IMR-90 (cell line): ENCODE data around the gene STMN1. TPM values are rescaled to one million over a fixed set of nuclear protein-coding genes. Genes with fewer than 3 reads are reported as not detected.
A peak's percentile ranks its signal among the peaks of the same experiment; 100 is the strongest.

ENCODE experiments used
- ATAC-seq: fragments of 200-7000 bp; cut with Tn5 transposase; 2 replicates; pipeline ENCODE4 v1.9.1; 2020; ENCODE audit warnings: low read depth, mild to moderate bottlenecking, moderate library complexity
- BruUV-seq: library from RNA; stranded (reverse); fragments of 400-500 nt; replicated peaks from 2 replicates; lab custom pipeline; 2021; lab: Mats Ljungman, UMichigan
- CTCF ChIA-PET: fragments of 300-600 bp; formaldehyde crosslinking; extraction: SDS; loops from one replicate; lab custom pipeline; 2021; ENCODE audit warnings: antibody characterized with exemption; lab: Yijun Ruan, JAX
- POLR2A ChIA-PET: fragments of 300-600 bp; sonication (Branson Sonifier 250); formaldehyde crosslinking; loops from one replicate; lab custom pipeline; 2022; ENCODE audit warnings: antibody characterized with exemption; ENCODE audit not compliant: unreplicated experiment; lab: Charles Lee
- DNase-seq: peaks from one replicate; pipeline ENCODE4 v3.0.0; 2013
- H2AFZ ChIP-seq: replicated peaks from 2 replicates; pipeline ENCODE3; 2013; ENCODE audit warnings: low read length, mild to moderate bottlenecking; ENCODE audit not compliant: poor library complexity
- H2AK5ac ChIP-seq: 2 replicates; pipeline ENCODE4 v1.6.1; 2013; ENCODE audit warnings: low read depth, low read length, inconsistent platforms
- H2AK9ac ChIP-seq: replicated peaks from 2 replicates; pipeline ENCODE3; 2013; ENCODE audit warnings: mild to moderate bottlenecking, low read depth, low read length, moderate library complexity; ENCODE audit not compliant: poor library complexity
- H2BK120ac ChIP-seq: 2 replicates; pipeline ENCODE4 v1.6.1; 2013; ENCODE audit warnings: low read depth, low read length, inconsistent platforms
- H2BK15ac ChIP-seq: 3 replicates; pipeline ENCODE4 v1.6.1; 2013; ENCODE audit warnings: low read depth, low read length, inconsistent platforms
- H2BK20ac ChIP-seq: 2 replicates; pipeline ENCODE4 v1.6.1; 2013; ENCODE audit warnings: low read depth, mild to moderate bottlenecking, inconsistent platforms, low read length, moderate library complexity
- H2BK5ac ChIP-seq: 2 replicates; pipeline ENCODE4 v1.6.1; 2013; ENCODE audit warnings: mild to moderate bottlenecking, low read depth, low read length, inconsistent platforms; ENCODE audit not compliant: poor library complexity, severe bottlenecking
- H3K14ac ChIP-seq: replicated peaks from 2 replicates; pipeline ENCODE4 v1.6.1; 2013; ENCODE audit warnings: low read depth, low read length, inconsistent platforms
- H3K18ac ChIP-seq: 2 replicates; pipeline ENCODE4 v1.6.1; 2013; ENCODE audit warnings: low read depth, low read length, control low read depth
- H3K23ac ChIP-seq: 2 replicates; pipeline ENCODE4 v1.6.1; 2013; ENCODE audit warnings: low read depth, low read length, inconsistent platforms
- H3K27ac ChIP-seq: 2 replicates; pipeline ENCODE4 v1.5.1; 2013; ENCODE audit warnings: mild to moderate bottlenecking, control low read depth, low read length; ENCODE audit not compliant: insufficient read depth
- H3K27me3 ChIP-seq: 2 replicates; pipeline ENCODE4 v1.6.1; 2013; ENCODE audit warnings: low read length; ENCODE audit not compliant: control insufficient read depth, insufficient read depth
- H3K36me3 ChIP-seq: 2 replicates; pipeline ENCODE4 v1.6.1; 2013; ENCODE audit warnings: low read length, mixed read lengths; ENCODE audit not compliant: control insufficient read depth, insufficient read depth
- H3K4ac ChIP-seq: 2 replicates; pipeline ENCODE4 v1.6.1; 2013; ENCODE audit warnings: low read depth, low read length, inconsistent platforms
- H3K4me1 ChIP-seq: 2 replicates; pipeline ENCODE4 v1.6.1; 2013; ENCODE audit warnings: low read length, mixed read lengths; ENCODE audit not compliant: control insufficient read depth, insufficient read depth
- H3K4me2 ChIP-seq: 2 replicates; pipeline ENCODE4 v1.6.1; 2013; ENCODE audit warnings: low read depth, mild to moderate bottlenecking, control low read depth, low read length, moderate library complexity
- H3K4me3 ChIP-seq: 2 replicates; pipeline ENCODE4 v1.5.1; 2013; ENCODE audit warnings: low read depth, mild to moderate bottlenecking, control low read depth, low read length, moderate library complexity; ENCODE audit not compliant: insufficient read depth
- H3K56ac ChIP-seq: 2 replicates; pipeline ENCODE4 v1.6.1; 2013; ENCODE audit warnings: low read length, inconsistent platforms; ENCODE audit not compliant: insufficient read depth; ENCODE audit errors: extremely low read depth
- H3K79me1 ChIP-seq, 2 experiments: 2 replicates each; pipeline ENCODE4 v1.6.1; 2013; ENCODE audit warnings: low read length in 2 of 2, inconsistent platforms in 1 of 2, low read depth in 1 of 2
- H3K9ac ChIP-seq: 2 replicates; pipeline ENCODE4 v1.6.1; 2013; ENCODE audit warnings: low read depth, low read length, control low read depth
- H3K9me1 ChIP-seq: 2 replicates; pipeline ENCODE4 v1.6.1; 2013; ENCODE audit warnings: low read length, inconsistent platforms; ENCODE audit not compliant: insufficient read depth
- H3K9me3 ChIP-seq: 2 replicates; pipeline ENCODE4 v1.6.1; 2013; ENCODE audit warnings: low read length; ENCODE audit not compliant: control insufficient read depth, insufficient read depth
- H4K20me1 ChIP-seq: 2 replicates; pipeline ENCODE4 v1.6.1; 2013; ENCODE audit warnings: low read length, inconsistent platforms; ENCODE audit not compliant: insufficient read depth
- H4K5ac ChIP-seq: 2 replicates; pipeline ENCODE4 v1.6.1; 2013; ENCODE audit warnings: mild to moderate bottlenecking, low read depth, low read length, control low read depth
- H4K8ac ChIP-seq, 2 experiments: 2 replicates each; pipeline ENCODE4 v1.6.1; 2013; ENCODE audit warnings: low read depth in 2 of 2, low read length in 2 of 2, control low read depth in 1 of 2, inconsistent platforms in 1 of 2
- H4K91ac ChIP-seq: 2 replicates; pipeline ENCODE4 v1.6.1; 2013; ENCODE audit warnings: low read depth, low read length, inconsistent platforms; ENCODE audit not compliant: insufficient read depth
- BHLHE40 ChIP-seq: fragments of 150-350 bp; IDR thresholded peaks from 2 replicates; pipeline ENCODE4 v1.6.1; 2016; ENCODE audit warnings: mild to moderate bottlenecking, low read depth, low read length
- CEBPB ChIP-seq: IDR thresholded peaks from 2 replicates; pipeline ENCODE4 v1.6.1; 2012; ENCODE audit warnings: low read depth, low read length, improper control_type of control experiment
- CHD1 ChIP-seq: IDR thresholded peaks from 2 replicates; pipeline ENCODE4 v1.6.1; 2012; ENCODE audit warnings: low read depth, low read length, improper control_type of control experiment
- FOS ChIP-seq: fragments of 150-350 bp; IDR thresholded peaks from 2 replicates; pipeline ENCODE4 v1.6.1; 2016; ENCODE audit warnings: low read depth, low read length
- MAFK ChIP-seq: IDR thresholded peaks from 2 replicates; pipeline ENCODE4 v1.6.1; 2012; ENCODE audit warnings: low read depth, low read length, improper control_type of control experiment
- MAZ ChIP-seq: IDR thresholded peaks from 2 replicates; pipeline ENCODE4 v1.6.1; 2012; ENCODE audit warnings: low read depth, mild to moderate bottlenecking, low read length, improper control_type of control experiment, moderate library complexity, borderline replicate concordance
- MXI1 ChIP-seq: IDR thresholded peaks from 2 replicates; pipeline ENCODE4 v1.6.1; 2012; ENCODE audit warnings: low read depth, mild to moderate bottlenecking, low read length, moderate library complexity, borderline replicate concordance
- RAD21 ChIP-seq: IDR thresholded peaks from 2 replicates; pipeline ENCODE4 v1.6.1; 2012; ENCODE audit warnings: low read length, improper control_type of control experiment
- RCOR1 ChIP-seq: IDR thresholded peaks from 2 replicates; pipeline ENCODE4 v1.6.1; 2012; ENCODE audit warnings: mild to moderate bottlenecking, low read length, improper control_type of control experiment; ENCODE audit not compliant: insufficient replicate concordance
- RFX5 ChIP-seq: IDR thresholded peaks from 2 replicates; pipeline ENCODE4 v1.8.0; 2012; ENCODE audit warnings: low read depth, mild to moderate bottlenecking, low read length, moderate library complexity
- USF2 ChIP-seq: fragments of 150-350 bp; IDR thresholded peaks from 2 replicates; pipeline ENCODE4 v1.6.1; 2017; ENCODE audit warnings: mild to moderate bottlenecking, antibody characterized with exemption, low read length, low read depth
- WGBS, 2 experiments: methylation state at CpG; one replicate each; pipeline versions ENCODE4 v1.1.5 to v1.1.7; 2013; ENCODE audit warnings: missing lambda C conversion rate in 2 of 2; ENCODE audit not compliant: insufficient read length in 1 of 2; ENCODE audit errors: extremely low coverage in 2 of 2; 5-methylcytosine and 5-hydroxymethylcytosine counted together
- dilution Hi-C: fragments of 300-500 bp; cut with HindIII; formaldehyde crosslinking; loops from one replicate; pipeline ENCODE4 v1.14.3; 2018; ENCODE audit warnings: low sequenced_read_pairs; ENCODE audit not compliant: unreplicated experiment
- in situ Hi-C: fragments of 300-500 bp; cut with MboI; formaldehyde crosslinking; loops from 3 replicates; pipeline ENCODE4 v1.14.3; 2019; ENCODE audit warnings: low sequenced_read_pairs, inconsistent platforms, mixed read lengths
- intact Hi-C: fragments of 100-400 bp; cut with micrococcal nuclease; formaldehyde crosslinking; loops from 2 replicates; pipeline ENCODE4 v1.10.0; 2022
- polyA plus RNA-seq, 3 experiments: library from polyadenylated mRNA; depleted of rRNA; stranded (reverse); fragments of >200 nt; gene quantifications; 2 replicates each; pipeline ENCODE4 v1.2.3, GENCODE V29; 2012; ENCODE audit warnings: low replicate concordance in 1 of 3
- total RNA-seq: library from RNA; depleted of rRNA; stranded (reverse); fragments of >200 nt; gene quantifications from 2 replicates; pipeline ENCODE4 v1.2.3, GENCODE V29; 2012

STMN1 gene
- total and polyA plus RNA-seq, 2 of the 4 experiments (the other 2 are of a cell fraction) = 93.0 to 273 TPM

GRCh38 chr1:25922971-25923552, 16.8 kb upstream of the STMN1 start:
- Histone ChIP-seq H3K4ac (peak overlapping the region; percentile 24), H2BK5ac (no peak overlapping the region), H4K20me1 (no peaks in the 10 kb centered on the region), H3K9ac (peak overlapping the region; percentile 10; the same call in 1 of the 2 replicates), H3K4me1 (peaks cover 8% of the 10 kb centered on the region), H3K4me3 (peak overlapping the region; percentile 36), H4K8ac (peak overlapping the region; percentile 67 to 91; a peak in 3 of 4 replicates), H3K23ac (peak overlapping the region; percentile 71), H3K27me3 (peaks cover 18% of the 10 kb centered on the region), H2AK5ac (no peak overlapping the region), H3K14ac (peak overlapping the region; percentile 55; the same call in 1 of the 2 replicates), H2AK9ac (no peak overlapping the region), H3K36me3 (no peaks in the 10 kb centered on the region), H3K79me1 (no peaks in the 10 kb centered on the region), H3K9me1 (no peaks in the 10 kb centered on the region; the same call in 1 of the 2 replicates), H2BK20ac (no peak overlapping the region), H3K9me3 (no peaks in the 10 kb centered on the region), H2BK15ac (no peak overlapping the region; the same call in 2 of the 3 replicates), H3K56ac (no peak overlapping the region), H3K4me2 (peak overlapping the region; percentile 53), H4K91ac (peak overlapping the region; percentile 58; the same call in 1 of the 2 replicates), H4K5ac (no peak overlapping the region), H2BK120ac (peak overlapping the region; percentile 61), H3K18ac (no peak overlapping the region), H2AFZ (peak overlapping the region; percentile 91), H3K27ac (no peak overlapping the region)
- DNase-seq (no peak), ATAC-seq (peak; percentile 71)
- dilution Hi-C loops (no loop called here), intact Hi-C loops (no loop called here), in situ Hi-C loops (no loop called here)
- POLR2A ChIA-PET = no interaction called here
- whole genome bisulfite sequencing, 2 experiments = 7% methylated on average over 8 of the region's 32 CpGs; no CpG with 5 or more reads in 1 of the 2 experiments
- CTCF ChIA-PET = interaction anchor here (1.2 to 1.3 kb wide), 2 partner anchors 11 to 27 kb away, joined by 3 to 4 read pairs; no protein-coding TSS in a partner anchor
- BruUV-seq = no TSS peak
- TF ChIP-seq RAD21 (no peak), MAFK (no peak), CEBPB (no peak), RCOR1 (no peak), MAZ (no peak), BHLHE40 (no peak), MXI1 (no peak), CHD1 (no peak), RFX5 (no peak), FOS (no peak), USF2 (no peak)
